ENCODE data around the gene PITX2.

- TF ChIP-seq CTCF (IDR thresholded peaks at IDR 0.05) (no peak), POLR2A (IDR thresholded peaks at IDR 0.05) (no peak)
These were observed 10.9 kb downstream of the PITX2 start for GRCh38 chr4:110611968-110612447.

Measured in lower leg skin (tissue), 3 donors.